Left kidney (tissue), 2 donors: ENCODE measurements around the gene PEX14. TPM values are rescaled to one million over a fixed set of nuclear protein-coding genes. Genes with fewer than 3 reads are reported as not detected.

Experiments
- DNase-seq: peaks from one replicate; pipeline ENCODE4 v3.0.0-alpha.2; 2013
- polyA plus RNA-seq: library from polyadenylated mRNA; unstranded; fragments of 120-200 nt; gene quantifications from one replicate; pipeline ENCODE4 v1.2.1, GENCODE V29; 2013; ENCODE audit not compliant: insufficient read length

Gene PEX14
- polyA plus RNA-seq, 1 donor = 18.6 TPM

GRCh38 chr1:10516925-10517676, 42.4 kb downstream of the PEX14 start:
- DNase-seq = no peak

- no peak for DNase-seq
Measured at GRCh38 chr1:10517677-10517982, 42.9 kb downstream of the PEX14 start.

- DNase-seq = no peak
Measured at GRCh38 chr1:10519016-10519417, 44.3 kb downstream of the PEX14 start.

- DNase-seq = no peak
Measured at GRCh38 chr1:10520497-10520896, 45.7 kb downstream of the PEX14 start.

GRCh38 chr1:10520952-10521351, 46.2 kb downstream of the PEX14 start:
- DNase-seq = no peak

- DNase-seq = no peak
Measured at GRCh38 chr1:10521537-10522157, 46.9 kb downstream of the PEX14 start.

GRCh38 chr1:10522322-10522860, 47.6 kb downstream of the PEX14 start:
- DNase-seq = no peak

- no peak for DNase-seq
Measured at GRCh38 chr1:10525208-10525607, 50.5 kb downstream of the PEX14 start.

GRCh38 chr1:10528066-10529014, 53.6 kb downstream of the PEX14 start:
- no peak for DNase-seq

GRCh38 chr1:10529091-10529490, 54.3 kb downstream of the PEX14 start:
- DNase-seq = no peak

GRCh38 chr1:10529765-10530164, 55.0 kb downstream of the PEX14 start:
- no peak for DNase-seq

GRCh38 chr1:10530281-10530740, 55.6 kb downstream of the PEX14 start:
- peak; percentile 61 for DNase-seq

GRCh38 chr1:10530756-10531495, 56.2 kb downstream of the PEX14 start:
- DNase-seq = no peak

- no peak for DNase-seq
Measured at GRCh38 chr1:10532362-10532761, 57.6 kb downstream of the PEX14 start.

GRCh38 chr1:10534519-10534918, 59.8 kb downstream of the PEX14 start:
- no peak for DNase-seq

GRCh38 chr1:10536133-10536770, 61.5 kb downstream of the PEX14 start:
- no peak for DNase-seq

- no peak for DNase-seq
Measured at GRCh38 chr1:10537082-10537766, 62.5 kb downstream of the PEX14 start.

- DNase-seq = no peak
Measured at GRCh38 chr1:10538646-10539355, 64.1 kb downstream of the PEX14 start.

- DNase-seq = no peak
Measured at GRCh38 chr1:10539411-10540043, 64.8 kb downstream of the PEX14 start.
